A549 (cell line): ENCODE measurements around the gene ANKRD17.

ENCODE experiments used
- CTCF ChIP-seq: fragments of >200 bp; sonication (Bioruptor Twin); formaldehyde crosslinking; IDR thresholded peaks from 3 replicates; pipeline ENCODE4 v1.5.1; 2016
- EP300 ChIP-seq, 2 experiments: fragments of >200 bp; sonication (Bioruptor Twin); formaldehyde crosslinking; IDR thresholded peaks; 2 replicates in 1 of 2; 3 replicates in 1 of 2; pipeline ENCODE4 v1.6.1; 2016 to 2017
- HDAC2 ChIP-seq: fragments of 200-600 bp; sonication (generic); IDR thresholded peaks from 2 replicates; pipeline ENCODE4 v1.6.1; 2016
- MAFK ChIP-seq: fragments of 450-650 bp; IDR thresholded peaks from 2 replicates; pipeline ENCODE4 v1.6.1; 2014; ENCODE audit not compliant: partially characterized antibody
- MAZ ChIP-seq: fragments of 150-350 bp; IDR thresholded peaks from 2 replicates; pipeline ENCODE4 v1.6.1; 2014; ENCODE audit warnings: antibody characterized with exemption, low read depth, low read length, borderline replicate concordance
- NR3C1 ChIP-seq: fragments of >200 bp; sonication (Bioruptor Twin); formaldehyde crosslinking; IDR thresholded peaks from 3 replicates; pipeline ENCODE4 v1.6.1; 2017
- PHF8 ChIP-seq: fragments of 200-600 bp; sonication (generic); IDR thresholded peaks from 2 replicates; pipeline ENCODE4 v1.6.1; 2016; ENCODE audit warnings: low read depth, mild to moderate bottlenecking, antibody characterized with exemption, moderate library complexity, borderline replicate concordance
- POLR2A ChIP-seq: IDR thresholded peaks from 2 replicates; pipeline ENCODE4 v1.6.1; 2012; ENCODE audit warnings: mild to moderate bottlenecking, low read length
- POLR2AphosphoS2 ChIP-seq: conservative IDR thresholded peaks from 2 replicates; pipeline ENCODE4 v1.6.1; 2012; ENCODE audit warnings: low read length, improper control_type of control experiment, inconsistent platforms
- RCOR1 ChIP-seq: fragments of 150-350 bp; IDR thresholded peaks from 2 replicates; pipeline ENCODE4 v1.6.1; 2014; ENCODE audit warnings: antibody characterized with exemption, low read length, low read depth
- TF ChIP-seq, protein P1 (sequence below): fragments of 250-450 bp; sonication (Bioruptor Pico); IDR thresholded peaks from 2 replicates; pipeline ENCODE4 v1.5.0; 2020; ENCODE audit warnings: low read depth, mild to moderate bottlenecking, moderate library complexity

- TF ChIP-seq, protein P1, sequence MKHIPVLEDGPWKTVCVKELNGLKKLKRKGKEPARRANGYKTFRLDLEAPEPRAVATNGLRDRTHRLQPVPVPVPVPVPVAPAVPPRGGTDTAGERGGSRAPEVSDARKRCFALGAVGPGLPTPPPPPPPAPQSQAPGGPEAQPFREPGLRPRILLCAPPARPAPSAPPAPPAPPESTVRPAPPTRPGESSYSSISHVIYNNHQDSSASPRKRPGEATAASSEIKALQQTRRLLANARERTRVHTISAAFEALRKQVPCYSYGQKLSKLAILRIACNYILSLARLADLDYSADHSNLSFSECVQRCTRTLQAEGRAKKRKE (CRISPR knock-in tag): no peak
- TF ChIP-seq CTCF (no peak), POLR2A (no peak), RCOR1 (no peak), POLR2AphosphoS2 (no peak), EP300 (IDR thresholded peaks at IDR 0.05) (no peak), MAZ (no peak), HDAC2 (no peak), PHF8 (no peak), MAFK (no peak), NR3C1 (no peak)
These were observed 223.7 kb downstream of the ANKRD17 start for GRCh38 chr4:73034896-73035295.
